Mucosa of descending colon (tissue), 3 donors: ENCODE data around the gene FER. TPM values are rescaled to one million over a fixed set of nuclear protein-coding genes. Genes with fewer than 3 reads are reported as not detected.

Experiments
- ATAC-seq: fragments of 200-7000 bp; cut with Tn5 transposase; one replicate; pipeline ENCODE4 v1.9.1; 2020; ENCODE audit warnings: mild to moderate bottlenecking, moderate library complexity
- DNase-seq, 3 donors: peaks; one replicate each; pipeline ENCODE4 v3.0.0-alpha.2; 2020
- H3K36me3 ChIP-seq: fragments of 200-600 bp; one replicate; pipeline ENCODE4 v1.8.0; 2021; ENCODE audit warnings: low read depth, mild to moderate bottlenecking
- H3K4me1 ChIP-seq: fragments of 200-600 bp; one replicate; pipeline ENCODE4 v1.8.0; 2021; ENCODE audit warnings: low read depth, mild to moderate bottlenecking
- H3K4me3 ChIP-seq: fragments of 200-600 bp; one replicate; pipeline ENCODE4 v1.8.0; 2021; ENCODE audit warnings: mild to moderate bottlenecking
- H3K9me3 ChIP-seq: fragments of 200-600 bp; one replicate; pipeline ENCODE4 v1.8.0; 2021; ENCODE audit warnings: mild to moderate bottlenecking
- CTCF ChIP-seq: fragments of 200-600 bp; IDR thresholded peaks from one replicate; pipeline ENCODE4 v1.8.0; 2022; ENCODE audit warnings: antibody characterized with exemption, mild to moderate bottlenecking
- intact Hi-C, 2 donors: fragments of 100-400 bp; cut with DNase I in 1 of 2; cut with micrococcal nuclease in 1 of 2; formaldehyde crosslinking; loops; one replicate each; pipeline versions ENCODE4 v1.11.0 to v1.11.1; 2022; cut with DNase I, micrococcal nuclease
- total RNA-seq, 3 donors: library from RNA; stranded (reverse); fragmentation: NEBNext Ultra II Directional in 2 of 3; extraction: Animal tissue kit (Norgen Biotek cat#: 25700) in 2 of 3; gene quantifications; one replicate each; pipeline versions ENCODE4 v1.2.1 to v1.2.4, GENCODE V29; 2021 to 2023
- donor health status: DM: no; HTN: no; CAD: no; lungs with moderate emphysema.
- donor health status: DM: no; HTN: no; CAD: no.
- donor health status: DM: no; HTN: yes; CAD: no.

FER gene
- total RNA-seq, 3 donors from 2014 or later = 12.8 to 44.0 (median 13.6) TPM

- Histone ChIP-seq H3K36me3 (no peaks in the 10 kb centered on the region), H3K4me3 (no peak overlapping the region), H3K4me1 (no peaks in the 10 kb centered on the region), H3K9me3 (no peaks in the 10 kb centered on the region)
- ATAC-seq (no peak), DNase-seq (no peak)
- intact Hi-C loops = no loop called here
- TF ChIP-seq CTCF = no peak
Observed at GRCh38 chr5:108900668-108901067, 153.0 kb downstream of the FER start.

- TF ChIP-seq CTCF = no peak
- DNase-seq = no peak
- Histone ChIP-seq H3K4me3 (no peak overlapping the region), H3K9me3 (no peaks in the 10 kb centered on the region), H3K4me1 (no peaks in the 10 kb centered on the region), H3K36me3 (no peaks in the 10 kb centered on the region)
- no peak for ATAC-seq
- intact Hi-C loops = no loop called here
Observed at GRCh38 chr5:108905805-108906204, 158.1 kb downstream of the FER start.

- Histone ChIP-seq H3K36me3 (no peaks in the 10 kb centered on the region), H3K9me3 (no peaks in the 10 kb centered on the region), H3K4me3 (no peak overlapping the region), H3K4me1 (no peaks in the 10 kb centered on the region)
- no peak for DNase-seq
- no peak for TF ChIP-seq CTCF
- no peak for ATAC-seq
- intact Hi-C loops = no loop called here
Observed at GRCh38 chr5:108910627-108911026, 162.9 kb downstream of the FER start.

- no peaks in the 10 kb centered on the region for H3K36me3 ChIP-seq
- TF ChIP-seq CTCF = no peak
- H3K9me3 ChIP-seq = no peaks in the 10 kb centered on the region
- ATAC-seq = no peak
- intact Hi-C loops = no loop called here
- no peaks in the 10 kb centered on the region for H3K4me1 ChIP-seq
- DNase-seq = no peak
- H3K4me3 ChIP-seq = no peak overlapping the region
Observed at GRCh38 chr5:108911055-108911454, 163.4 kb downstream of the FER start.

- H3K9me3 ChIP-seq = no peaks in the 10 kb centered on the region
- no peak for TF ChIP-seq CTCF
- no peak for ATAC-seq
Observed at GRCh38 chr5:108917596-108917995, 169.9 kb downstream of the FER start.

More at GRCh38 chr5:108917596-108917995, 169.9 kb downstream of the FER start:
- Histone ChIP-seq H3K4me3 (no peak overlapping the region), H3K36me3 (no peaks in the 10 kb centered on the region), H3K4me1 (no peaks in the 10 kb centered on the region)
- intact Hi-C loops = no loop called here
- DNase-seq = no peak
